HG03521 (cell line): ENCODE data around the gene EVA1A.

Experiments used
- ATAC-seq: cut with Tn5 transposase; IDR thresholded peaks from one replicate; pipeline ENCODE4 v1.9.1; 2021; ENCODE audit warnings: mild to moderate bottlenecking, moderate library complexity; ENCODE audit not compliant: unreplicated experiment

Gene EVA1A

DNA sequence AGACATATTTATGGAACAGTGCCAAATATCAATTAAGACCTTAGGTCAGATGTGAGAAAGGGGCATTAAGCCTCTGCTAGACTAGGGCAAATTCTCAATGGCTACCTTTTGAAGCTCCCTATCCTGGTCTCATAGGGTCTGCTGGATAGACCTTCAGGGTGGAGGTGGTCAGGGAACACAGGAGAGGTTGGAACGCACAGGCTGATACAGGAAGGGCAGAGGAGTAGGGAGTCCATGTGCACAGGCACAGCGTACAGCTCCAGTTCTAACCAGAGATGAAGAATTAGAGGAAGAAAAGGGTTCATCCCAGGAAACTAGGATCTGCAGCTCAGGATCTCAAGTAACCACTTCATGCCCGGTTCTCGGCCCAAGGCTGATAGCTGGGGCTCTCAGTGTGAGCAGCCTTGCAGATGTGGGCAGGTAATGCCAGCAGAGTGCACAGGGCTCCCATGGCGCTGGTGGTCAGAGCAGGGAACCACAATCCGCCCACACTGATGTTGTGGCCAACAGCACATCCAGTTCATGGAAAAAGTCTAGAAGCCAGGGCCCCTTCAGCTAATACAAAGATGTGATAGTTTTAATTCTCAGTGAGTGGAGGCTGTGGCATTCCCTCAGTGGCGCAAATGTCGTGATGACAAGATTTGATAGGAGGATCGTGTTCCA is 3.4 kb upstream of the EVA1A start:
- no peak for ATAC-seq

DNA sequence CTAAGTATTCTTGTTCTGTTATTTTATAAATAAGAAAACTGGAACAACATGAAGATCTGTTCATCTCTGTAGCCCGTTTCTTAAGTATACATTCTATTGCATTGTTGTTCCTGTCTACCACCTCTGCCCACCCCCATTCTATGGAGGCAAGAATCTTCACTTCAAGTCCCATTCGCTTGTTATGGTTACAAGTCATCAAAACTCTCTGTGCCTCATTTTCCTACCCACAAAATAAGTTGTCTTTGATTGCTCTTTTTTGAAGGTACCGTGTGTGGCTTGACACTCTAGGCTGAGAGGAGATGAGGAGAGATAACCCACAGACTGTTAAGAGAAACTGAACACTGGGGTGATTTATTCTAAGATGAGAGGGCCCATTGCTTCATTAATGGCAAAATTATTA is 2.9 kb upstream of the EVA1A start:
- ATAC-seq = no peak

DNA sequence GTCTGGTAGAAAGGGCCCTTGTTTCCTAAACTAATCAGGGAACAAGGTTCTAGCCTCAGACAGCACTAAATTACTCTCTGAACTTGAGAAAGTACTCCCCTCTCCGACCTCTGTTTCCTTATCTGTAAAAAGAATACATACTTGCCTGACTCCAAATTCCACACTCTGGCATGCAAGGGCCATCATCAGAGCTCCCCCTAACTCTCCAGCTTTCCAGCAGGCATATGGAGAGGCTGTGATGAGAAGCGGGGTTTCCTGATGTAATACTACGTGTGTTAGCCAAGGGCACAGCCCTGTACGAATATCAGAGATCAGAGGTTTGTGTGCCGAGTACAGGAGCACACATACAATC is 1.8 kb upstream of the EVA1A start:
- no peak for ATAC-seq

DNA sequence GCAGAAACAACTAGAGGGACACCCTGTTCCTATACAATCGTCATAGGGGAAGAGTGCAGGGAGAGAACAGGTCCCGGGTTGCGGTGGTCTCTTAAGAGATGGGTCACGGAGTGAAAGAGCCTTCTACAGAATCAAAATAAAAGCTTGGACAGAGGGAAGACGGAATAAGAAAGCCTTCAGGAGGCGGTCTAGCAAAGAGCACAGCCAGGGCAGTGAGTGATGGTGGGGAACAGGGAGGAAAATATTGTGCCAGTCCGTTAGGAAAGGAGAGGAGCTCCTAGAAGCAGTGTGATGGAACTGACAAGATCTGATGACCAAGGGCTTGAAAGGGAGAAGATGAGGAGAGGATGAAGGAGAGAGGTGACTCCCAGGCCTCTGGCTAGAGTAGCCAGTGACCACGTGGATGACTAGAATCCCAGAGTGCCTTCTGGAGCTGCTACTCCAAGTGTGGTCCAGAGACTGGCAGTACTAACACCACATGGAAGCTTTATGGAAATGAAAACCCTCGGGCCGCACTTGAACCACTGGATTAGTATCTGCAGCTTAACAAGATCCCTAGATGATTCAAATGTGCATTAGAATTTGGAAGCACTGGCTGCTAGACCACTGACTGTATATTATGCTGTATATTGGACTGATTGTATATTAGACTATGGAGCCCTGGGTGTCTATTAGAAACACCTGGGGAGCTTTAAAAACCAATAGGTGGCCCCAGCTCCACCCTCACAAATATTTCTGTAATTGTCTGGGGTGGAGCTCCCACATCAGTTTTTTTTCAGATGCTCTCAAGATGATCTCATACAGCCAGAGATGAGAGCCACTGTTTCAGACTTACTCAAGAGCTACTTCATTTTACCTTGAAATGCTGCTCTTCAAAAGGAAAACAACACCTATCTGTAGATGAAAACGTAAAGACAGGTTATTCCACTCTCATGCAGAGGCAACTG is 1.1 kb upstream of the EVA1A start:
- no peak for ATAC-seq

DNA sequence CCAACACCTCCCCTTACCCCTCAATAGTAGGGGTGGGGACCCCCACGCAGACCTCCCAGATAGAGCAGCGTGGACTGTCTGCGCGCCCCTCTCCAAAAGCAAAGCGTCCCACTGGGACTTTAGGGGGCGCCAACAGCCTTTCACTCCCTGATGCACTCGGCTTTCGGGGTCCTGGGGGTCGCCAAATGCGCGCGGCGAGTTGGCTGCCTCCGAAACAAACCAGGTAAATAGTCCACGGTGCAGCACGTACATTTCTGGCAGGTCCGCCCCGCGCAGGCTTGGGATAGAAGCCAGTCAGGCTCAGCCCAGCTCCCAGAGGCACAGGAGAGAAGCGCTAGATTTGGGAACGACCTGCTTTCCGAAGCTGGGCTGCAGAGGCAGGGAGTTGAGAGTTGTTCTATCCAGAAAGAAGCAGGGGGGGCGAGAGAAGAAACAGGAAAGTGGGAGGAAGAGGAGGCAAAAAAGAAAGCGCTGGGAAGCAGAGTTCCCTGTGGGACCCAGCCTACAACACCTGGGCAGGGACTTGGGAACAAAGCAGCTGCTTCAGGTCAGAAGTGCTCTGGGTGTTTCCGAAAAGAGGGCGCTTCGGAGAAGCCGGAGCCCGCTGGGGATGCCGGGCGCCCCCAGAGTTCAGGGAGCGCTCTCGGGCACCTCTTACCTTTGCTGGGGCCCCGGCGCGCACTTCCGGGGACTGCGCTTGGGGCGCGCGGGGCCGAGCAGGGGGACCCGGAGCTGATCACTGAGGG is 544 bp downstream of the EVA1A start:
- ATAC-seq = peak; percentile 43

DNA sequence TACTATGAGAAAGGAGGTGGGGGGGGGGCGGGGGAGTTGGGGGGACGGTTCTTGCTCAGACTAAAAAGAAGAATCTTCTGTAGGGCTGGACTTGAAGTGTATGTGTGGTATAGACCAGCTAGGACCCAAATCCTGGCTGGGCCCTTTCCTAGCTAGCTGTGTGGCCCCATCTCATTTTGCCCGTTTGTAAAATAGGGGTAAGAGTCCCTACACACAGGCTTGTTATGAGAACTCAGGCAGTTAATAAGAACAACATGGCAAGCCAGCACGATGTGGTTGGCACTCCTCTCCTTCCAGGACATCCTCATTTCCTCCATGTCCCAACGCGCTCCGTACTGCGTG is 1.1 kb downstream of the EVA1A start:
- no peak for ATAC-seq

DNA sequence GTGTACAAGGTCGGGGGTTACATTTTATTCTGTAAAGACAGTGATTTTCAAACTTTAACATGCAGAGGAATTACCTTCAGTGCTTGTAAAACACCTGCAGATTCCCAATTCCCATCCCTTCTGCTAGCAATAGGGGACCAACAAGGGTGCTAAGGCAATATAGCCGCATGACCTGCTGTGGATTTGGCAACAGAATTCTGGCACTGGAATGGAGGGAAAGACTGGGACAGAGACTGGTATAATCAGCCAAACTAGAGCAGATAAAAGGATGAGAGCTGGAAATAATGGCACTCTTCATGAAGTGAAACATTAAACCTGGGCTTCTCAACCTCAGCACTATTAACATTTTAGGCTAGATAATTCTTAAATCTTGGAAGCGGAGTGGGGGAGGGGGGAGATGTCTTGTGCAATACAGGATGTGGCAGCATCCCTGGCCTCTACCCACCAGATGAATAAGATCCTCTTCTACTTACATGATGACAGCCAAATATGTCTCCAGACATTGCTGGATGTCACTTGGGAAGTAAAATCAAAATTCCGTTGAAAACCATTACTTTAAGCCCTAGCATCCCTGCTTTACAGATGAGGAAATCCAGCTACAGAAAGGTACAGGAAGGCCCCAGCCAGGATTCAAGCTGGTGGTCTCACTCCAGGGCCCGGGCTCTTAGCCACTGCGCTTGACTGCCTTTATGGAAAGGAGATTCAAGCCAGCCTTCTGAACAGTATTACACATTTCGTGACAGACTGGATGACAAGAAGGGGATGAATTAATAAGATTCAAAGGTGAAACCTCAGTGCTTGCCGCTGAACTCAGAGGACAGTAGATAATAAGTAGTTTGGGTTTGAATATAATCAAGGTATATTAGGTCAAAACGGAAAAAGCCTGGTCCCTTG is 1.7 kb downstream of the EVA1A start:
- ATAC-seq = no peak

DNA sequence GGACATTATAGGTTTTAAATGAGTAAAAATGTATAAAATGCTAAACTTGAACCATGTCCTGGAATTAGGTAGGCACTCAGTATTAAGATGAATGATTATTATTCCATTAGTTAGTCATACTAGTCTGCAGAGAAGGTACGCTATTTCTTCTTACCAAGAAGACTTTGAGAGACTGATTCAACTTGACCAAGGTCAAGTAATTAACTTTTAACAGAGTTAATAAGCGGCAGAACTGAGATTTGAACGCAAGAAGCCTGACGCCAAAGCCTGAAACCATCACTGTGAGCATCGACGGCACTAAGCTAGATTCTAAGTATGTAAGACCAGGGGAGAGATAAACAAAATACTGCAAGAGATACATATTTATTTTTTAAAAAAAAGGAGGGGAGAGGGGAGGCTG is 2.6 kb downstream of the EVA1A start:
- no peak for ATAC-seq

DNA sequence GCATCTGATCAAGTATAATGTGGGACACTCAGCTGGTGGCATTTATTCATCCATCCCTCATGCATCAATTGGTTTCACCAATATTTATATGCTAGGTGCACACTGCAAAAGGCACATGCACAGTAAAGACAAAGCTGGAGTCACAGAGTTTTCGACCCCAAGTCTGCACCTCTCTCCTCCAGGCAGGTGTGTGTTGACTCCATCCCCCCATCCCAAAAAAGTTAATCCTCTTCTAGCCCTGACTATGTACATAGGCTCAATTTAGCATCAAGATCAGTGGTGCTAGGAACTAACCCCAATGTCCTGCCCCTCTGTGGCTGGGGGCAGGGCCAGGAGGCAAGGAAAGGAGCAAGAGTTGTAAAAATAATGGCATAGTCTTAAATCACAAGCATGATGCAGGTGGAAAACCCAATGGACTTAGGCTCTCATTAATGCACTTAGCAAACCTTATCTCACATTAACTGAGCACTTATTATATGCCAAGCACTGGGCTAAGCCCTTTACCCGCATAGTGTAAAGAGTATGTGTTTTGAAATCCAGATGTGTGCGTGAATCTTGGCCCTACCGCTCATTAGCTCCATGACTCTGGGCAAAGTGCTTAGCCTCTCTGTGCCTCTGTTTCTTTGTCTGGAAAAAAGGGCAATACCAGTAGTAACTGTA is 3.1 kb downstream of the EVA1A start:
- ATAC-seq = no peak

DNA sequence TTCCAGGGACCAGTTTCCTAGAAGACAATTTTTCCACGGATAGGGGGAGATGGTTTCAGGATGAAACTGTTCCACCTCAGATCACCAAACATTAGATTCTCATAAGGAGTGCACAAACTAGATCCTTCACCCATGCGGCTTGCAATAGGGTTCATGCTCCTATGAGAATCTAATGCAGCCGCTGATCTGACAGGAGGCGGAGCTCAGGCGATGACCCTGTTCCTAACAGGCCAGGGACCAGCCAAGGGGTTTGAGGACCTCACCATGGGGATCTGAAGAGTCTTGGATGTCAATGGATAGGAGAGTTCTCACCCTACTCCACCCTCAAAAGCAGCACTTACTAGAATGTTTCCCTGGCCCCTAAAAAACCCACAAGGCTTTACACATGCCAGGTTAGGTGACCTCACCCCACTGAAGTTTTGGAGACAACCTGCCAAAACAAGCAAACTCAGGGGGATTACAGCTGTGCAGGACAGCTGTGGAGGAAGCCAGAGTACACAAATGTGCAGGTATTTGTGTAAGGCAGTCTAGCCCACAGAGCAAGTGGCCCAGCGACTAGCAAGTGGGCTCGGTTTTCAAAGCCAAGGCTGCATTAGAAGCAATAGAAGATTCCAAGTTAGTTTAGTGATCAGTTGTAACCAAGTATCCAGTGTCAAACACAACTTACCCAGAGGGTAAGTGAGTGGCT is 3.9 kb downstream of the EVA1A start:
- ATAC-seq = no peak

DNA sequence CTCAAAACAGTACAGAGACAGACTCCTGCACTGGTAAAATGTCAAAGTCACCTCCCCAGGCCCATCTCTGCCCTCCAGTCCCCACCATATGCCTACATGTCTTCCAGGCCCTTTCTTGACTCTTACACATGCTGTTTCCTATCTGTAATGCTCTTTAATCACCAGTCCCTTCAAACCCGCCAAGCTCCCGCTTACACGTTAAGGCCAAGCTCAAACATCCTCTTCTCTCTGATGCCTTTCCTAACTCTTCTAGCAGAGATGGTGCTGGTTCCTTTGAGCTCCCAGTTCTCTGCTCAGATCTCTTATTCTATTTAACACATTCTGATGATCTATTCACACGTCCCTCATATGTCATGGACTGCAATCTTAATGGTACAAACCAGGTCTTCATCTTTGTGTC is 5.0 kb downstream of the EVA1A start:
- ATAC-seq = no peak

DNA sequence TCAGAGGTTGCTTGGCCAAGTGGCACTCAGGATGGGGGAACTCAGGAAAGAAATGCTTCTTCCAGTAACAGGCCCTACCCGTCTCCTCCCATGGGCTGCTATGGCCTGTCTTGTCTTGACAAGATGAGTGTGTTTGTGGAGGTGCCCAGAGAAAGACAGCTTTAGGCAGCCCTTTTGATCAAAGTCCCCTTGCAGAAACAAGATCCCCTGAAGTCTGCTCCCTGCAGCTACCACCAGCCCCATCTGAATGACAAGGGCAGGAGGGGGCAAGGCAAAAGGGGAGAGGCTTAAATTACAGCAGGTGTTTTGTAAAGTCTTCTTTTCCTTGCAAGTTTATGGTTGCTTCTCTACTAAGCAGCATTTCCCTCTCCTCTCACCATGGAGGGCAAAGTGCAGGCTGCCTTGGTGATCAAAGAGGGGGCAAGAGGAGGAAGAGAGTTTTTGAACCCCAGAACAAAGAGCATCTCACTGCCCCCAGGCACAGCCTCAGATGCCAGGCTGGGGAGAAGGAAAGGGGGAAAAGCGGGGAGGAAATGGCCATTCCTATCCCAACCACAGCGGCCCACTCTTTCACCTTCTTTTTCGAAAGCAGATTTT is 6.7 kb downstream of the EVA1A start:
- ATAC-seq = no peak

DNA sequence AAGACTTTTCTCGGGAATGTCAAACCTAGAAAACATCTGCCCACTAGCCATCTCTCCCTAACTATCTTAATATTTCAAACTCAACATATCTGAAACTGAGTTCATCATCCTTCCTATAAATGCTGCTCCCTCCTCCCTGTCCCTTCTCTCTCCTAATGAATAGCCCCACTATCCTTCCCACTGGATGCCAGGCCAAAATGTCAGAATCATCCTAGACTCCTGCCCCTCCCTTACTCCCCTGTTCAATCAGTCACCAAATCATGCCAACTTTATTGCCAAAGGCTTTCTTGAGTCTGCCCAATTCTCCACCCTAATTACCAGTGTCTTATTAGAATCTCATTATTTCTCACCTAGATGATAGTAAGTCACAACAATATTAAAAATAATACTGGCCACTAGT is 8.5 kb downstream of the EVA1A start:
- no peak for ATAC-seq

DNA sequence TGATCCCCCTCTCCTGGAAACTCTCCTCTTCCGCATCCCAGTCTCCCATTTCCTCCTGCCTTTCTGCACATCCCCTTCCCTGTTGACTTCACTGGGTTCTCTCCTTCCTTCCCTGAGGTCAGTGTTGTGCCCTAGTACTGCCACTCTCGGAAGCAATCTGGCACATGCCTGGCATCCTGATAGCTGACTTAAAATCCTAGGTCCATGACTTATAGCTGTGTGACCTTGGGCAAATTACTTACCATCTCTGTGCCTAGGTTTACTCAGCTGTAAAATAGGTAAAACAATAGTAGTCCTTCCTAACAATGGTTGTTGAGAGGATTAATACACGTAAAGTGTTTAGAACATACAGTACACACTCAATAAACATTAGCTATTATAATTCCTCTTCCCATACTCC is 9.3 kb downstream of the EVA1A start:
- no peak for ATAC-seq

DNA sequence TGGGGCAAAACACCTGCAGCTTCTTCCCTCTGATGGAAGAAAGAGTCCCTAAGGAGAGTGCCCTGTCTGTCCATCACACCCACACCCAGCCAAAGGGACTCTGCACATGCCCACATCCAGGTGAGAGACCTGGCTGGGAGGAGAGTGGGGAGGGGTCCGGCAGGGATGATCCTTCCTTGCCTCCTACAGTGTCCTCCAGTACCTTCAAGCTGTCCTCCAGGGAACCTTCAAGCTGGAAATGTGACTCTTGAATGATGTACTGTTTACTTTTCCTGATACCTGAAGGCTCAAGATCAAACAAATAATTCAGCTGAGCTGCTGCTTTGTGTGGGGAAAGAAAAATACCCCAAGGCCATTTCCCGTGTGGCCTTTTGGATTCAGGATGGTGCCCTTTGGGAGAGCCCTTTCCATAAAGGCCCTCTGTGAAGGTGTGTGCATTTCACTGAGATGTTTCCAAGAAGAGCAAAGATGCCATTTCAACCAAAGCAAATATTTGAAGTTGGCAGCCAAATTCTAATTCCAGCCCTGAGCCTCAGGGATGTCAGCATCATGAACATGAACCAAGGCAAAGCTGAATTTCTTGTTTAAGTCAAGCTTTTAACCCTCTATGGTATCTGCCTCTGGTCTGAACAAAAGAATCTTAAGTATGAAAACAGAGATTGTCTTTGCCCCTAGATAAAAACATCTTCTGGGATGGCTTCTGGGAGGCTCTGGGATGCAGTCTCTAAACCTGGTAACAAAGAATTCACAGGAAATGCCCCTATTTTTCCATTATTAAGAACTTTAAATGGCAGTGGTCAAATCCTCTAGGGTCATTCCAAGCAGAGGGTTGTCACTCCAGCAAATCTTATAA is 11.1 kb downstream of the EVA1A start:
- no peak for ATAC-seq

DNA sequence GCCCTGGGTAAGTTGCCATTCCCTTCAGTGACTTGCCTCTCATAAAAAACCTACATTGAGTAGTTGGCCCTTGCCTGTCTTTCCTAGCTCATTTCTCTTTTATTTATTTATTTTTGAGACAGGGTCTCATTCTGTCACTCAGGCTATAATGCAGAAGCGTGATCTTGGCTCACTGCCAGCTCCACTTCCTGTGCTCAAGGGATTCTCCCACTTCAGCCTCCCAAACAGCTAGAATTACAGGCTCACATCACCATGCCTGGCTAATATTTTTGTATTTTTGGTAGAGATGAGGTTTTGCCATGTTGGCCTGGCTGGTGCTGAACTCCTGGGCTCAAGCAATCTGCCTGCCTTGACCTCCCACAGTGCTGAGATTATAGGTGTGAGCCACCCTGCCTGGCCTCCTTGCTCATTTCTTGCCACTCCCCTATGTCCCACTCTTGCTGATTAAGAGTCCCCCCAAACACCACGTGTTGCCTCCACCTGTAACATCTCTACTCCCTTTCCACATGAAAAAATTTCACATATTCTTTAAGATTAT is 12.6 kb downstream of the EVA1A start:
- no peak for ATAC-seq

DNA sequence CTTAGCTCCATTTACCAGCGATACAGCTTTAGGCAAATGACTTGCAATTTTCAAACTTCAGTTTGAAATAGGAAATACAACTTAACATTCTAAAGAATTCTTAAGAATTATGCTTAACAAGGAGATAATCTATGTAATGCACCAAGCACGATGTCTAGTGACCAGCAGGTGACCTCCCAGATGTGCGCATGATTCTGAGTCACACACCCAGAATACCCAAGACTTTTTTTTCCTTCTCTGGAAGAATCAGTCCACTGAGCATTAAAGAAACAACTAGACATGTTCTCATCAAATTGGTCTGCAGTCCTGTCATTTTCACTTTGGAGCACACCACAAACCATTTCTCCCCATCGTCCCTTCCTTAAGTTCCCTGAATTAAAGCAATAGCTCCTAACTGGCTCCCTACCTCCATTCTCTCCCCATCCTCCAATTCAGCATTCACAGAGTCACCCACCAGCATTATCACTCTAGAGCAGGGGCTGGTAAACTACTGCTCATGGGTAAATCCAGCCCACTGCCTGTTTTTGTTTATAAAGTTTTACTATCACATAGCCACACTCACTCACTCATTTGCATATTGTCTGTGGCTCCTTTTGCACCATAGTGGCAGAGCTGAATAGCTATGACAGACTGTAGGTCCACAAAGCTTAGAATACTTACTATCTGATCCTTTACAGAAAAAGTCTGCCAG is 13.2 kb downstream of the EVA1A start:
- no peak for ATAC-seq

DNA sequence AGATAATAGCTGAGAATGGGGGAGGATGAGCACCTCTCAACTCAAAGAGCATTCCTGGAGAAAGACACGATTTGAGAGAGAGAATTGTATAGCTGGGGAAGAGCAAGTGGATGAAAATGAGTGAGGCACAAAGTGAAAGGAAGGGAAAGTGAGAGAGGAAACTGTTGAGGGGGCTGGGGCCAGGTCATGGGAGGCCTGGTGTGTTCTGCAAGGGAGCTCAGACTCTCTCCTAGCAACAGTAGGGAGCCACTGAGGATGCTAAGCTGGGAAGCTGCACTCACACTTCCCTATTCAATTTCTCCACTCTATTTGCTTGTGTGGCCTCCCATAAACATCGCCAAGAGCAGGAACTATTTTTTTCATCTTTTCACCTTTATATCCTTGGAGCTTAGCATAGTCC is 14.8 kb downstream of the EVA1A start:
- ATAC-seq = no peak
